ENCODE data around the gene HMCN1.

DNA sequence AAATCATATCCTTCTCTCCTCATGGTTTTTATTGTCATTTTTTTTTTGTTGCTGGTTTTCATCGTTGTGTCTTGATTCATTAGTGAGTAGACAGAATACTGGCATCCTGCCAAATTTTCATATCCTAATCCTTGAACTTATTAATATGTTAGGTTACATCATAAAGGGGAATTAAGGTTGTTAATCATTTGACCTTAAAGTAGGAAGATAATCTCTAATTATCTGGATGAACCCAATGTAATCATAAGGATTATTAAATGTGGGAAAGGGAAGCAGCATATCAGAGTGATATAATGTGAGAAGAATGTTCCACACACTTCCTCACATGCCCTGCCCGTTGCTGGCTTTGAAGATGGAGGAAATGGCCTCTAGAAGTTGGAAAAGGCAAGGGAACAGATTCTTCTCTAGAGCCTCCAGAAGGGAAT lies 299.7 kb downstream of the HMCN1 start:
- TF ChIP-seq YY1 (IDR thresholded peaks at IDR 0.05; ENCODE audit: insufficient read depth, insufficient read length) (no peak), ZNF274 (IDR thresholded peaks at IDR 0.05; ENCODE audit: low read depth, low read length) (no peak), SUZ12 (IDR thresholded peaks at IDR 0.05; ENCODE audit: extremely low read depth, insufficient read depth, insufficient read length) (no peak)

All from NT2/D1 (cell line).